Activated B cell treated with CpG ODN at 0.5 μM for 24 hours (primary cell): ENCODE results near the gene CTNND2. TPM values are rescaled to one million over a fixed set of nuclear protein-coding genes. Genes with fewer than 3 reads are reported as not detected.

Source experiments
- ATAC-seq: fragments of 200-7000 bp; cut with Tn5 transposase; one replicate; pipeline ENCODE4 v1.10.0; 2021; ENCODE audit warnings: low read depth, mild to moderate bottlenecking, moderate library complexity
- CTCF ChIA-PET: fragments of 350-600 bp; sonication (Branson Sonifier 250); formaldehyde crosslinking; loops from one replicate; lab custom pipeline; 2021; ENCODE audit warnings: antibody characterized with exemption; lab: Charles Lee
- POLR2A ChIA-PET: fragments of 350-600 bp; sonication (Branson Sonifier 250); formaldehyde crosslinking; loops from one replicate; lab custom pipeline; 2021; ENCODE audit warnings: antibody characterized with exemption; lab: Charles Lee
- DNase-seq: peaks from one replicate; pipeline ENCODE4 v3.0.0; 2022
- H3K27ac Mint-ChIP-seq: one replicate; pipeline ENCODE4 v1.8.0; 2020; ENCODE audit warnings: mixed read lengths
- H3K27me3 Mint-ChIP-seq: one replicate; pipeline ENCODE4 v1.8.0; 2021; ENCODE audit warnings: mixed read lengths
- H3K36me3 Mint-ChIP-seq: one replicate; pipeline ENCODE4 v1.8.0; 2021; ENCODE audit warnings: low read depth, mixed read lengths
- H3K4me1 Mint-ChIP-seq: one replicate; pipeline ENCODE4 v1.8.0; 2021; ENCODE audit warnings: mixed read lengths
- H3K4me3 Mint-ChIP-seq: one replicate; pipeline ENCODE4 v1.8.0; 2020; ENCODE audit warnings: mild to moderate bottlenecking, mixed read lengths
- H3K9me3 Mint-ChIP-seq: one replicate; pipeline ENCODE4 v1.8.0; 2020; ENCODE audit warnings: mixed read lengths
- CTCF ChIP-seq: fragments of 200-600 bp; IDR thresholded peaks from one replicate; pipeline ENCODE4 v1.8.0; 2022; ENCODE audit warnings: antibody characterized with exemption, mild to moderate bottlenecking
- intact Hi-C: fragments of 100-400 bp; cut with micrococcal nuclease; formaldehyde crosslinking; loops from one replicate; pipeline ENCODE4 v1.15.1; 2024
- total RNA-seq: library from RNA; stranded (reverse); gene quantifications from 2 replicates; pipeline ENCODE4 v1.2.3, GENCODE V29; 2022

The CTNND2 gene
- total RNA-seq, 1 donor from 2014 or later, result not detected

DNA sequence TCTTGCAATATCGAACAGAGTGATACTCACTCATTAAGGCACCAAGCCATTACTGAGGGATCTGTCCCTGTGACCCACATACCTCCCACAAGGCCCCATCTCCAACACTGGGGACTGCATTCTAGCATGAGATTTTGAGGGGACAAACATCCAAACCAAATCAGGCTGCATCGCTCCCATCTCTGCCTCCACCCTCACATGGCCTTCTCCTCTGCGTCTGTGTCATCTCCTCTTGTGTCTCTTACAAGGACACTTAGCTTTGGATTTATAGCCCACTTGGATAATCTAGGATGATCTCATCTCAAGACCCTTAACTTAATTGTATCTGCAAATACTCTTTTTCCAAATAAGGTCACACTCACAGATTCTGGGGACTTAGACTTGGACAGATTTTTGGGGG lies 858.8 kb downstream of the CTNND2 start:
- ChIA-PET POLR2A (no interaction called here), CTCF (no interaction called here)
- Mint-ChIP-seq H3K36me3 (no peaks in the 10 kb centered on the region), H3K27ac (no peak overlapping the region), H3K27me3 (peaks cover 8% of the 10 kb centered on the region), H3K4me1 (no peaks in the 10 kb centered on the region), H3K4me3 (no peak overlapping the region), H3K9me3 (no peaks in the 10 kb centered on the region)
- no peak for TF ChIP-seq CTCF
- intact Hi-C loops, result no loop called here
- ATAC-seq, result no peak
- DNase-seq, result no peak

DNA sequence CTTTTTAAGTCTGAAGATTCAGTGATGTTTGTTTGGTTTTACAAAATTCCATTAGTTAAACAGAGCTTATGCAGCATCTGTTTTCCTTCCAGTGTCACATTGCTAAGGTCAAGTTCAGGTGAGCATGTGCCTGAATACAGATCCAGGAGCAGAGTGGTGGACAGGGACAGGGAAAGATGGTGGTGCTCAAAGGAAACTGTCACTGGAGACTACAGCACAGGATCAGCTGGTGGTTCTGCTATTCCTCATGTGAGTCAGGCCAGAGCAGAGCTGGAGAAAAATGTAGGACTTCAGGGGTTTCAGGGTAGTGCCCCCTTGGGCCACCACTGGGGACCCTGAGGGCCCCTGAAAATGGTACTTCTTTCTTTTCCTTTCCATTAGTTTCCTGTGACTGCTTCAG lies 859.7 kb downstream of the CTNND2 start:
- Mint-ChIP-seq H3K27me3 (peaks cover 8% of the 10 kb centered on the region), H3K27ac (no peak overlapping the region), H3K36me3 (no peaks in the 10 kb centered on the region), H3K4me3 (no peak overlapping the region), H3K4me1 (no peaks in the 10 kb centered on the region), H3K9me3 (no peaks in the 10 kb centered on the region)
- intact Hi-C loops, result no loop called here
- no peak for DNase-seq
- ChIA-PET CTCF (no interaction called here), POLR2A (no interaction called here)
- no peak for ATAC-seq
- no peak for TF ChIP-seq CTCF

GRCh38 chr5:11043881-11044280 lies 860.4 kb downstream of the CTNND2 start:
- POLR2A ChIA-PET, result no interaction called here
- CTCF ChIA-PET, result no interaction called here
- Mint-ChIP-seq H3K9me3 (no peaks in the 10 kb centered on the region), H3K27ac (no peak overlapping the region), H3K36me3 (no peaks in the 10 kb centered on the region), H3K4me3 (no peak overlapping the region), H3K4me1 (no peaks in the 10 kb centered on the region), H3K27me3 (peaks cover 8% of the 10 kb centered on the region)
- no peak for TF ChIP-seq CTCF
- ATAC-seq (no peak), DNase-seq (no peak)
- intact Hi-C loops, result no loop called here

DNA sequence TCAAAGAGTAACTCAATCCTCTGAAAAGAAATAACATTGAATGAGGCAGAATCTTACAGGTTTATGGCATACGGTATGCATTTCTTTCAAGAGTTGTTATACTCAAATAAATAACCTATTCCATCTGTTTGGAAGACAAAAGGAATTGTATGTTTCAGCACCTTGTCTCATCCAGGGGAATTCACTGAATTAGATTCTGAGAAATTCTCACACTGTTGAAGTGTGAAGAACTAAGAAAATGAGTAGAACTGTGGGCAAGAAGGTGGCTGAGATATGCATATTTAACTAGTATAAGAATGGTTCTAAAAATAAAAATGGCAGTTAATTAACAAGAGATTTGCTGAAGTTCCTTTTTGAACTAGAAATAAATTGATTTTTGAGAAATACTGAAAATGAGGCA lies 863.9 kb downstream of the CTNND2 start:
- Mint-ChIP-seq H3K4me3 (no peak overlapping the region), H3K27me3 (peaks cover 6% of the 10 kb centered on the region), H3K36me3 (no peaks in the 10 kb centered on the region), H3K9me3 (no peaks in the 10 kb centered on the region), H3K4me1 (no peaks in the 10 kb centered on the region), H3K27ac (no peak overlapping the region)
- ChIA-PET POLR2A (no interaction called here), CTCF (no interaction called here)
- intact Hi-C loops, result no loop called here
- ATAC-seq (no peak), DNase-seq (no peak)
- TF ChIP-seq CTCF, result no peak

DNA sequence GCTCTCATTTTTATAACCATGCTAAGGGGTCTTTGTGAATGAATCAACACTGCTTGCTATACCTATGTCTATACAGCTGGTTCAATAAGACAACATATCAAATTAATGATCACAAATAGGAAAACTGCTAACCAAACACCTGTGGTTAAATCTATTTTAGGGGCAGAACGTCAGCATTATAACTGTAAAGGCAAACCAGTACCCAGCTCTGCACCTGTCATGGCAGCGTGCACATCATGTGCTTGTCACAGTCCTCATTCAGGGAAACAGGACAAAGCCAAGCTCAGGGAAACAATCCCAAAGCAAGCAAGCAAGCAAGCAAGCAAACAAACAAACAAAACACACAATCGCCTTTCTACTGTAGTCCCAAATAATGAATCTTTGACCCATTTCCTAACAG lies 865.5 kb downstream of the CTNND2 start:
- no peaks in the 10 kb centered on the region for H3K9me3 Mint-ChIP-seq
- TF ChIP-seq CTCF, result no peak
- no peaks in the 10 kb centered on the region for H3K36me3 Mint-ChIP-seq
- intact Hi-C loops, result no loop called here
- peaks cover 6% of the 10 kb centered on the region for H3K27me3 Mint-ChIP-seq
- ATAC-seq (no peak), DNase-seq (no peak)
- CTCF ChIA-PET, result no interaction called here
- no peaks in the 10 kb centered on the region for H3K4me1 Mint-ChIP-seq
- POLR2A ChIA-PET, result no interaction called here
- no peak overlapping the region for H3K27ac Mint-ChIP-seq
- H3K4me3 Mint-ChIP-seq, result no peak overlapping the region
